ENCODE measurements around the gene TBX2. TPM values are rescaled to one million over a fixed set of nuclear protein-coding genes. Genes with fewer than 3 reads are reported as not detected.

The TBX2 gene
- total and polyA plus RNA-seq, 2 of the 13 experiments (the other 11 are each of a cell fraction or from before 2014, with no cell fraction given) = 2.8 to 15.3 TPM

GRCh38 chr17:61389670-61390478 lies 9.8 kb upstream of the TBX2 start (continued):
- TF ChIP-seq ZNF512B (CRISPR knock-in tag; IDR thresholded peaks at IDR 0.05; ENCODE audit: borderline replicate concordance) (no peak), ZNF431 (CRISPR knock-in tag; IDR thresholded peaks at IDR 0.05; ENCODE audit: borderline replicate concordance, low read depth) (no peak), ZNF256 (CRISPR knock-in tag; conservative IDR thresholded peaks at IDR 0.05) (peak; percentile 20; the same call in 1 of the 2 replicates), ZBTB49 (CRISPR knock-in tag; IDR thresholded peaks at IDR 0.05; ENCODE audit: borderline replicate concordance) (no peak), ZNF574 (CRISPR knock-in tag; IDR thresholded peaks at IDR 0.05) (peak; percentile 40; the same call in 1 of the 2 replicates), EP300 (IDR thresholded peaks at IDR 0.05; ENCODE audit: low read depth in 2 of 2, low read length in 2 of 2) (0 out of 4 replicates have a peak, but pooled peaks of 1 of the 2 experiments have one; percentile 13), EP300 (CRISPR knock-in tag; IDR thresholded peaks at IDR 0.05; ENCODE audit: borderline replicate concordance) (no peak), ZNF7 (CRISPR knock-in tag; IDR thresholded peaks at IDR 0.05) (no peak), MED13 (CRISPR knock-in tag; IDR thresholded peaks at IDR 0.05) (peak; percentile 57; the same call in 1 of the 2 replicates), HOXA9 (CRISPR knock-in tag; IDR thresholded peaks at IDR 0.05; ENCODE audit: borderline replicate concordance) (no peak), TEAD2 (CRISPR knock-in tag; IDR thresholded peaks at IDR 0.05) (no peak), GABPA (IDR thresholded peaks at IDR 0.05; ENCODE audit: low read depth, low read length) (no peak), GABPA (CRISPR knock-in tag; IDR thresholded peaks at IDR 0.05; ENCODE audit: low read depth) (no peak), DMTF1 (CRISPR knock-in tag; IDR thresholded peaks at IDR 0.05) (peak; percentile 71; the same call in 1 of the 2 replicates), SRY (CRISPR knock-in tag; IDR thresholded peaks at IDR 0.05) (no peak), HDAC1 (CRISPR knock-in tag; IDR thresholded peaks at IDR 0.05) (peak; percentile 24; the same call in 1 of the 2 replicates), ZNF496 (CRISPR knock-in tag; IDR thresholded peaks at IDR 0.05; ENCODE audit: insufficient replicate concordance) (no peak), ZNF331 (CRISPR knock-in tag; IDR thresholded peaks at IDR 0.05) (peak; percentile 72), HDAC6 (IDR thresholded peaks at IDR 0.05; ENCODE audit: low read depth, low read length) (no peak)
